Stomach (tissue), 4 donors: ENCODE measurements around the gene FGF14.

Experiments used
- POLR2A ChIP-seq, 4 donors: fragments of 450-650 bp; IDR thresholded peaks; one replicate each; pipeline ENCODE4 v1.6.1; 2016; ENCODE audit warnings: antibody characterized with exemption in 4 of 4, control low read depth in 2 of 4, mild to moderate bottlenecking in 1 of 4, moderate library complexity in 1 of 4
- POLR2AphosphoS5 ChIP-seq, 3 donors: sonication (generic); formaldehyde crosslinking; IDR thresholded peaks; one replicate each; pipeline ENCODE4 v1.6.1; 2016; ENCODE audit warnings: antibody characterized with exemption in 3 of 3
- TF ChIP-seq, protein P1 (sequence below), 7 experiments: fragments of 450-650 bp in 4 of 7; fragments of 200-600 bp in 3 of 7; sonication (generic) in 3 of 7; IDR thresholded peaks; one replicate each; pipeline ENCODE4 v1.5.1; 2016 to 2019; ENCODE audit warnings: antibody characterized with exemption in 7 of 7, control low read depth in 2 of 7, mild to moderate bottlenecking in 1 of 7

DNA sequence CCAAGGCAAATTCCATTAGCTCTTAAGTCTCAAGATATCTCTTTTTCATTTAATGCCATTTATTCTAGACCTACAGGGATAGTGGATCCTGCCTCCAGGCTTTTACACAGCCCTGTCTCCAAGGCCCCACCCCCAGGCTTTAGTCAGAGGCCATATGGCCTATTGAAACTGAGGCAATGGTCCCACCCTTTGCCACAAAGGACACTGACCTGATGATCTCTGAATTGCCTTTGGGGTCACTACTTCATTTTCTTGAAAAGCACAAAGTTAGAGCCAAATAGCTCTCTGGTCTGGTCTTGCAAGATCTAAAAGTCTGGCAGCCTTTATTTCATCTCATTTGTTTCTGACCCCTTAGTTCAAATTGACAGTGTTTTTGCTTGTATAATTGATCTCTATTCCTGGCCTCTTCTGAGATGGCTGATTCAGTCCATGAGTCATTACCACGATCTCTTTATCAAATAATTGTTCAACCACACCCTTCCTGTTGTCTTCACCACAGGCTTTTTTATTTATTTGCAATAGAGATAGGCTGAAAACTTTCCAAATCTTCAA is 209.8 kb downstream of the FGF14 start:
- TF ChIP-seq POLR2A (IDR thresholded peaks at IDR 0.05), result no peak
- TF ChIP-seq, protein P1, sequence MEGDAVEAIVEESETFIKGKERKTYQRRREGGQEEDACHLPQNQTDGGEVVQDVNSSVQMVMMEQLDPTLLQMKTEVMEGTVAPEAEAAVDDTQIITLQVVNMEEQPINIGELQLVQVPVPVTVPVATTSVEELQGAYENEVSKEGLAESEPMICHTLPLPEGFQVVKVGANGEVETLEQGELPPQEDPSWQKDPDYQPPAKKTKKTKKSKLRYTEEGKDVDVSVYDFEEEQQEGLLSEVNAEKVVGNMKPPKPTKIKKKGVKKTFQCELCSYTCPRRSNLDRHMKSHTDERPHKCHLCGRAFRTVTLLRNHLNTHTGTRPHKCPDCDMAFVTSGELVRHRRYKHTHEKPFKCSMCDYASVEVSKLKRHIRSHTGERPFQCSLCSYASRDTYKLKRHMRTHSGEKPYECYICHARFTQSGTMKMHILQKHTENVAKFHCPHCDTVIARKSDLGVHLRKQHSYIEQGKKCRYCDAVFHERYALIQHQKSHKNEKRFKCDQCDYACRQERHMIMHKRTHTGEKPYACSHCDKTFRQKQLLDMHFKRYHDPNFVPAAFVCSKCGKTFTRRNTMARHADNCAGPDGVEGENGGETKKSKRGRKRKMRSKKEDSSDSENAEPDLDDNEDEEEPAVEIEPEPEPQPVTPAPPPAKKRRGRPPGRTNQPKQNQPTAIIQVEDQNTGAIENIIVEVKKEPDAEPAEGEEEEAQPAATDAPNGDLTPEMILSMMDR (IDR thresholded peaks at IDR 0.05), result no peak
- TF ChIP-seq POLR2AphosphoS5 (IDR thresholded peaks at IDR 0.05), result no peak
